ENCODE results near the gene RYK.

GRCh38 chr3:134186391-134186790 lies 64.3 kb downstream of the RYK start:
- TF ChIP-seq POLR2A (IDR thresholded peaks at IDR 0.05; ENCODE audit: low read length): no peak
- TF ChIP-seq GATA1 (IDR thresholded peaks at IDR 0.05; ENCODE audit: low read depth, low read length): no peak

Measured in erythroblast (primary cell).